PFSK-1 (cell line): ENCODE data around the gene PPM1F.

Experiments
- FOXP2 ChIP-seq: optimal IDR thresholded peaks from 2 replicates; pipeline ENCODE3; 2011; ENCODE audit warnings: borderline replicate concordance, control low read depth, inconsistent platforms; ENCODE audit not compliant: insufficient read depth; ENCODE audit errors: extremely low read length, extremely low read depth
- POLR2AphosphoS5 ChIP-seq: IDR thresholded peaks from 2 replicates; pipeline ENCODE4 v1.6.1; 2012; ENCODE audit warnings: low read depth, mild to moderate bottlenecking, control low read depth, low read length, moderate library complexity
- SIN3A ChIP-seq: IDR thresholded peaks from 2 replicates; pipeline ENCODE4 v1.6.1; 2012; ENCODE audit warnings: mild to moderate bottlenecking, low read length, moderate library complexity, borderline replicate concordance; ENCODE audit not compliant: insufficient read depth
- TAF1 ChIP-seq: IDR thresholded peaks from 2 replicates; pipeline ENCODE4 v1.6.1; 2012; ENCODE audit warnings: low read length, control low read depth, borderline replicate concordance; ENCODE audit not compliant: insufficient read depth
- TF ChIP-seq, protein P1 (sequence below), 2 experiments: IDR thresholded peaks; 2 replicates each; pipeline versions ENCODE4 v1.6.1 to v1.8.0; 2011 to 2012; ENCODE audit warnings: low read depth in 2 of 2, low read length in 2 of 2, control low read depth in 1 of 2, inconsistent platforms in 1 of 2, mild to moderate bottlenecking in 1 of 2, moderate library complexity in 1 of 2; ENCODE audit not compliant: insufficient read depth in 1 of 2

DNA sequence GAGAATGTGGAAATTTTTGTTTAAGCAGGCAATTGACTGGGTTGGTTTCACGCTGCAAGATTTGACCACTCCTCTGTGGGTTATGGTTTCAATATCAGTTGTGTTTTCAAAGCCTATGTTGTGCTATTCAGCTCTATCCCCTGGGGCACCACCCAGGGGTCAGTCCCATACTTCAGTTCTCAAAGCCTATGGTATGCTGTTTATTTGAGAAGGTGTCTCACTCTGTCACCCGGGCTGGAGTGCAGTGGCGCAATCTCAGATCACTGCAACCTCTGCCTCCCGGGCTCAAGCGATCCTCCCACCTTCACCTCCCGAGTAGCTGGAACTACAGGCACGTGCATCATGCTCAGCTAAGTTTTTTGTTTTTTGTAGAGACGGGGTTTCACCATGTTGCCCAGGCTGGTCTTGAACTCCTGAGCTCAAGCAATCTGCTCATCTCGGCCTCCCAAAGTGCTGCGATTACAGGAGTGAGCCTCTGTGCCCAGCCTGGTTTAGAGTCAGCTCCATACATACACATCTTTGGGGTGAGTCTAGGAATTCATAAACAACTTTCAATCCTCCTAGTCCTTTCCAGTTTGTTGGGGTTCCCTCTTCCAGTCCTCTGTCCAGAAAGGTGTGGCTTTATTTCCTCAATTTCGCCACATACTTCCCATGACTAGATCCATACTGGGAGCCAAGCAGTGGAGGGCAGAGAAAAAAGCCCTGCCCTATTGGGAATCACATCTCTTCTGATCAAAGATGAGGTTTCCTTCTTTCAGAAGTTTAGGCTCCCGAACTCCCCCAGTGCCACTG lies 50.2 kb downstream of the PPM1F start:
- TF ChIP-seq, protein P1, sequence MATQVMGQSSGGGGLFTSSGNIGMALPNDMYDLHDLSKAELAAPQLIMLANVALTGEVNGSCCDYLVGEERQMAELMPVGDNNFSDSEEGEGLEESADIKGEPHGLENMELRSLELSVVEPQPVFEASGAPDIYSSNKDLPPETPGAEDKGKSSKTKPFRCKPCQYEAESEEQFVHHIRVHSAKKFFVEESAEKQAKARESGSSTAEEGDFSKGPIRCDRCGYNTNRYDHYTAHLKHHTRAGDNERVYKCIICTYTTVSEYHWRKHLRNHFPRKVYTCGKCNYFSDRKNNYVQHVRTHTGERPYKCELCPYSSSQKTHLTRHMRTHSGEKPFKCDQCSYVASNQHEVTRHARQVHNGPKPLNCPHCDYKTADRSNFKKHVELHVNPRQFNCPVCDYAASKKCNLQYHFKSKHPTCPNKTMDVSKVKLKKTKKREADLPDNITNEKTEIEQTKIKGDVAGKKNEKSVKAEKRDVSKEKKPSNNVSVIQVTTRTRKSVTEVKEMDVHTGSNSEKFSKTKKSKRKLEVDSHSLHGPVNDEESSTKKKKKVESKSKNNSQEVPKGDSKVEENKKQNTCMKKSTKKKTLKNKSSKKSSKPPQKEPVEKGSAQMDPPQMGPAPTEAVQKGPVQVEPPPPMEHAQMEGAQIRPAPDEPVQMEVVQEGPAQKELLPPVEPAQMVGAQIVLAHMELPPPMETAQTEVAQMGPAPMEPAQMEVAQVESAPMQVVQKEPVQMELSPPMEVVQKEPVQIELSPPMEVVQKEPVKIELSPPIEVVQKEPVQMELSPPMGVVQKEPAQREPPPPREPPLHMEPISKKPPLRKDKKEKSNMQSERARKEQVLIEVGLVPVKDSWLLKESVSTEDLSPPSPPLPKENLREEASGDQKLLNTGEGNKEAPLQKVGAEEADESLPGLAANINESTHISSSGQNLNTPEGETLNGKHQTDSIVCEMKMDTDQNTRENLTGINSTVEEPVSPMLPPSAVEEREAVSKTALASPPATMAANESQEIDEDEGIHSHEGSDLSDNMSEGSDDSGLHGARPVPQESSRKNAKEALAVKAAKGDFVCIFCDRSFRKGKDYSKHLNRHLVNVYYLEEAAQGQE (IDR thresholded peaks at IDR 0.05; ENCODE audit: insufficient read depth in 1 of 2, low read depth in 2 of 2, low read length in 2 of 2) = no peak
- TF ChIP-seq POLR2AphosphoS5 = no peak
- no peak for TF ChIP-seq SIN3A
- no peak for TF ChIP-seq TAF1
- no peak for TF ChIP-seq FOXP2
